ENCODE measurements around the gene LRCH3.
A peak's percentile ranks its signal among the peaks of the same experiment; 100 is the strongest.

LRCH3 gene

DNA sequence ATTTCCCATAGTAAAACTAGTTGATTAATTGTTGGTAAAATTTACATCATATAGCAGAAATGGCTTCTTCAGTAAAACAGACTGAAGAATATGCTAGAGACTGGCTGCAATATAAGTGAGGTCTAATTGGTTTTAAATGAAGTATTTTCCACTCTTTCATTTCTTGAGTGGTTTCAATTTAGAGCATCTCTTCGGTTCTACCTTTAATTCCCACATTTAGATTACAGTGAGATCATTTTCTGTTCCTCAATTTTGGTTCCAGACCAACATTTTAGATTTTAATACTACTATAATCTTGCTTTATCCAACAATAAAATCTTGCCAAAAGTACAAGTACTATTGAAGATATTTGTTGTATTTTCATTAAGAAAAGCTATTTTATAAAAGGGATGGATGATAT lies 1.0 kb upstream of the LRCH3 start:
- no peak overlapping the region for H3K4me3 ChIP-seq (ENCODE audit: low read depth, low read length)
- no peak for DNase-seq (ENCODE audit: low read depth)
- in situ Hi-C loops (cut with HindIII; ENCODE audit: low sequenced_read_pairs), result no loop called here
- TF ChIP-seq, protein P1, sequence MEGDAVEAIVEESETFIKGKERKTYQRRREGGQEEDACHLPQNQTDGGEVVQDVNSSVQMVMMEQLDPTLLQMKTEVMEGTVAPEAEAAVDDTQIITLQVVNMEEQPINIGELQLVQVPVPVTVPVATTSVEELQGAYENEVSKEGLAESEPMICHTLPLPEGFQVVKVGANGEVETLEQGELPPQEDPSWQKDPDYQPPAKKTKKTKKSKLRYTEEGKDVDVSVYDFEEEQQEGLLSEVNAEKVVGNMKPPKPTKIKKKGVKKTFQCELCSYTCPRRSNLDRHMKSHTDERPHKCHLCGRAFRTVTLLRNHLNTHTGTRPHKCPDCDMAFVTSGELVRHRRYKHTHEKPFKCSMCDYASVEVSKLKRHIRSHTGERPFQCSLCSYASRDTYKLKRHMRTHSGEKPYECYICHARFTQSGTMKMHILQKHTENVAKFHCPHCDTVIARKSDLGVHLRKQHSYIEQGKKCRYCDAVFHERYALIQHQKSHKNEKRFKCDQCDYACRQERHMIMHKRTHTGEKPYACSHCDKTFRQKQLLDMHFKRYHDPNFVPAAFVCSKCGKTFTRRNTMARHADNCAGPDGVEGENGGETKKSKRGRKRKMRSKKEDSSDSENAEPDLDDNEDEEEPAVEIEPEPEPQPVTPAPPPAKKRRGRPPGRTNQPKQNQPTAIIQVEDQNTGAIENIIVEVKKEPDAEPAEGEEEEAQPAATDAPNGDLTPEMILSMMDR (IDR thresholded peaks at IDR 0.05; ENCODE audit: low read depth, low read length, missing control alignments), result no peak

DNA sequence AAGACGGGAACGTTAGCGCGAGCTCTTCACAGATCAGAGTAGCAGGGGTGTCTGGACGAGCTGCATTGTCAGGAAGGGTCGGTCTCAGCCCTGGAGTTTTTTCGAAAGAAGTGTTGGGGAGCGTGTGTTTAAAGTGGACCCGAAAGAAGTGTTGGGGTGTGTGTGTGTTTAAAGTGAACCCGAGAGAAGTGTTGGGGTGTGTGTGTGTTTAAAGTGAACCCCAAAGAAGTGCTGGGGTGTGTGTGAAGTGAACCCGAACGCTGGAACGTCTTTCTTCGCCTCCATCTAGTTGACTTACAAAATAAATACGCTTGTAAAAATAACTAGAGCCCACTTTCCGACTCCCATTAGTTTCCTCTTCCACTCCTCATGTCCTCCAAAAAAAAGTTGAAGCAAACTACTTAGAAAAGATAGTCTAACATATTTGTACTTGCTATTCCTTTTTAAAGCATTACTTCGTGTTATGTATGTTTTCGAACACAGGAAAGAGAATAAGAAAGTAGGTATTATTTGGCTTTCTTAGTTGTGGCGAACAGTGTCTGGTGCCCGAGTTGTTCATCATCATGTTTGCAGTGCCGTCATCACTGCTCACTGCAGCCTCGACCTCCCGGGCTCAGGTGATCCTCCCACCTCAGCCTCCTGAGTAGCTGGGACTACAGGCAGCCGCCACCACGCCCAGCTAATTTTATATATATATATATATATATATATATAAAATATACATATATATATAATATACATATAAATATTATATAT lies 1.0 kb downstream of the LRCH3 start:
- peak overlapping the region; percentile 91 for H3K4me3 ChIP-seq (ENCODE audit: low read depth, low read length)
- in situ Hi-C loops (cut with HindIII; ENCODE audit: low sequenced_read_pairs), result no loop called here
- DNase-seq (ENCODE audit: low read depth), result no peak
- TF ChIP-seq, protein P1 (IDR thresholded peaks at IDR 0.05; ENCODE audit: low read depth, low read length, missing control alignments), result no peak

DNA sequence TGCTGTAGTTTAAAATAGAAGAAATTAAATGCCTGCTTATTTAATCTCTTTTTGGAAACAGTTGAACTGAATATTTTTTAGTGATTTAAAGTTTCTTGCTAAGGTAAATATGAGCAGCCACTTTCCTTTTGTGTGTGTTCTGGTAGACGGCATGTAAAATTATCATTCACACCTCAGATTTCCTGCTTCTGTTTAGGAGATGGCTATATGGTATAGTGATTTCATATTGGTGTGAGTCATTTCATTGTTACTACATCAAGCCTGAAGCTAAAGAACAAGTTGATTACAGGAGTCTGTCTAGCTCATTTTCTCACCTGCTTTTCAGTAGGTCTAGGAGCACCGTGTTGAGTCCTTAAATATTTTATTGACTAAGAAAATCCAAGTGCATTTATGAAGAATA lies 2.2 kb downstream of the LRCH3 start:
- DNase-seq (ENCODE audit: low read depth), result no peak
- in situ Hi-C loops (cut with HindIII; ENCODE audit: low sequenced_read_pairs), result no loop called here
- TF ChIP-seq, protein P1 (IDR thresholded peaks at IDR 0.05; ENCODE audit: low read depth, low read length, missing control alignments), result no peak
- no peak overlapping the region for H3K4me3 ChIP-seq (ENCODE audit: low read depth, low read length)

DNA sequence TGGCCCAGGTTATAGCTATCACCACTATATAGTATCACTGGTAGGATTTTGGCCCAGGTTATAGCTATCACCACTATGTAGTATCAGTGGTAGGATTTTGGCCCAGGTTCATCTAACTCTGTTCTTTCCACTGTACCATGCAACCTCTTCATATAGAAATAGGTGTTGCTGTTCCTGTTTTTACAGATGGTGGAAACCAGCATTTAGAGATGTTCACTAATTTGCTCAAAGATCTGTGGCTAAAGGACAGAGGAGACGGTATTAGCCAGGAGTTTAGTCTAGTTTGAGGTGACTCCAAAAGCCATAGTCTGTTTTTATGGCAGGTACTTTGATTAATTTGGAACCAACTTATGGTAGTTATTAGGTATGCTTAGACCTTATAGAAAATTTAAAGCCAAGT lies 3.1 kb downstream of the LRCH3 start:
- H3K4me3 ChIP-seq (ENCODE audit: low read depth, low read length), result no peak overlapping the region
- in situ Hi-C loops (cut with HindIII; ENCODE audit: low sequenced_read_pairs), result no loop called here
- TF ChIP-seq, protein P1 (IDR thresholded peaks at IDR 0.05; ENCODE audit: low read depth, low read length, missing control alignments), result no peak
- DNase-seq (ENCODE audit: low read depth), result no peak

DNA sequence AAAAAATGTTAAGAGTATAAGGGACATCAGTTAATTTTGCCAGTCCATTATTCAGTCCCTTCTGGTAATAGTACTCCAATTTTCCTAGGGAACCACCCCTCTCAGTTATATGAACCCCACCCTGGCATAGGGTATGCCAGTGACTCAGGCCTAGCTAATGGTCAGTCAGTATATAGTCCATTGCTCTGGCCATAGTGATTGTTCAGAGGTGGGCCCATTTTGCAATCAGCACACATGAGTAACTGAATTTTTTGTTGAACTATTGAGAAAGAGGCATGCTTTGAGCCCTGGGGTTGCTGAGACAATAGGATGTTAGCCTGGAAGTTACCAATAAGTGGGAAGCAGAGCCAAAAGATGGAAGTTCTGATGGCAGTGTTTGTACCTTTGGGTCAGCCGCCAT lies 4.1 kb downstream of the LRCH3 start:
- DNase-seq (ENCODE audit: low read depth), result no peak
- H3K4me3 ChIP-seq (ENCODE audit: low read depth, low read length), result no peak overlapping the region
- TF ChIP-seq, protein P1 (IDR thresholded peaks at IDR 0.05; ENCODE audit: low read depth, low read length, missing control alignments), result no peak
- in situ Hi-C loops (cut with HindIII; ENCODE audit: low sequenced_read_pairs), result no loop called here

DNA sequence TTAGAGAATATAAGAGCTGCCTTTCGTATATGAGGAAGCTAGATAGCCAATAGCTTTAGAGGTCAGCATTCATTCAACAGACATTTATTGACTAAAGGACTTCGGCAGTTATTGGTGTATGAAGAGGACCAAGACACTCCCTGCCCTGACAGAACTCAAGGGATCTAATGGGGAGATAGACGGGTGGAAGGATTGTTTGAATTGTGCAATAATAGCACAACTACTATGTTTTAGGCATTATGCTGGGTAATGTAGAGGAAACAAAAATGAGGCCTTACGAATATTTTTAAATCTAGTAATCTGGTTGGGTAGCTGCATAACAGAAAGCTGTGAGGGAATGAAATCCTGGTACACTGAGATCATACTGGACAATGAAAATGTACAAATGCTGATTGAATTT lies 5.0 kb downstream of the LRCH3 start:
- no peak for DNase-seq (ENCODE audit: low read depth)
- TF ChIP-seq, protein P1 (IDR thresholded peaks at IDR 0.05; ENCODE audit: low read depth, low read length, missing control alignments), result no peak
- in situ Hi-C loops (cut with HindIII; ENCODE audit: low sequenced_read_pairs), result no loop called here
- no peak overlapping the region for H3K4me3 ChIP-seq (ENCODE audit: low read depth, low read length)

Data from astrocyte of the cerebellum (primary cell).